Motor neuron (in vitro differentiated cells): Measurements from ENCODE around the gene TRDN. TPM values are rescaled to one million over a fixed set of nuclear protein-coding genes. Genes with fewer than 3 reads are reported as not detected.

Experiments used
- ATAC-seq, 8 experiments: fragments of 200-7000 bp; cut with Tn5 transposase; replicated peaks in 6 of 8; 2 replicates each; pipeline ENCODE4 v1.8.0; 2021; ENCODE audit warnings: mild to moderate bottlenecking in 8 of 8, moderate library complexity in 8 of 8
- H3K27ac ChIP-seq, 2 donors: fragments of 250-450 bp; sonication (Bioruptor Pico); 2 replicates each; pipeline ENCODE4 v1.9.0; 2021; ENCODE audit warnings: antibody characterized with exemption in 2 of 2, mild to moderate bottlenecking in 2 of 2, moderate library complexity in 1 of 2
- H3K4me1 ChIP-seq, 2 donors: fragments of 250-450 bp; sonication (Bioruptor Pico); replicated peaks in 1 of 2; 2 replicates each; pipeline ENCODE4 v1.6.1; 2021; ENCODE audit warnings: antibody characterized with exemption in 2 of 2, mild to moderate bottlenecking in 2 of 2, moderate library complexity in 1 of 2
- H3K4me3 ChIP-seq, 5 donors: fragments of 250-450 bp; sonication (Bioruptor Pico); 2 replicates each; pipeline ENCODE4 v1.9.0; 2021; ENCODE audit warnings: antibody characterized with exemption in 5 of 5, mild to moderate bottlenecking in 5 of 5, moderate library complexity in 4 of 5
- WGBS, 10 experiments: fragments of 450-650 bp; shearing (Covaris generic); methylation state at CpG; one replicate each; pipeline ENCODE4 v1.0.0; 2022; 5-methylcytosine and 5-hydroxymethylcytosine counted together
- in situ Hi-C, 9 experiments: fragments of 400-800 bp; cut with MboI; loops; one replicate each; pipeline ENCODE4 v1.15.0; 2021; ENCODE audit warnings: low sequenced_read_pairs in 9 of 9, low pct_unique_long_range_greater_than_20kb in 2 of 9; ENCODE audit not compliant: unreplicated experiment in 9 of 9
- total RNA-seq, 8 experiments: library from RNA; unstranded; fragments of 300-600 nt; gene quantifications; 2 replicates each; pipeline versions ENCODE4 v1.2.3 to v1.2.4, GENCODE V29; 2022

The TRDN gene
- total RNA-seq, 8 experiments from 2014 or later = 0.90 to 2.8 TPM; not detected in 6

GRCh38 chr6:123393331-123393730 lies 243.4 kb downstream of the TRDN start:
- no peak overlapping the region for H3K27ac ChIP-seq
- H3K4me1 ChIP-seq = no peaks in the 10 kb centered on the region
- in situ Hi-C loops = no loop called here
- WGBS, 10 experiments = 0 to 88% (median 50%) methylated on average over 1 of the region's 1 CpG
- no peak overlapping the region for H3K4me3 ChIP-seq
- ATAC-seq = peak in 1 of 8 experiments; percentile 36

- no peak overlapping the region for H3K27ac ChIP-seq
- ATAC-seq = no peak
- no peaks in the 10 kb centered on the region for H3K4me1 ChIP-seq
- 0 to 95% (median 47%) methylated on average over 1 to 2 of the region's 2 CpGs for WGBS, 10 experiments
- in situ Hi-C loops = no loop called here
- H3K4me3 ChIP-seq = no peak overlapping the region
These were observed 253.0 kb downstream of the TRDN start for GRCh38 chr6:123383718-123384117.

- H3K4me3 ChIP-seq = no peak overlapping the region
- ATAC-seq = peak; percentile 42 to 87 (median 64)
- in situ Hi-C loops = no loop called here
- WGBS, 10 experiments = 2 to 58% (median 36%) methylated on average over 2 to 5 of the region's 5 CpGs
- H3K27ac ChIP-seq = no peak overlapping the region
- H3K4me1 ChIP-seq = no peaks in the 10 kb centered on the region
These were observed 256.5 kb downstream of the TRDN start for GRCh38 chr6:123380257-123380656.

GRCh38 chr6:123372737-123373136 lies 264.0 kb downstream of the TRDN start:
- H3K27ac ChIP-seq = no peak overlapping the region
- 20 to 84% (median 75%) methylated on average over 1 to 2 of the region's 2 CpGs; no CpG with 5 or more reads in 7 of the 10 experiments for WGBS, 10 experiments
- ATAC-seq = no peak
- no peaks in the 10 kb centered on the region for H3K4me1 ChIP-seq
- in situ Hi-C loops = no loop called here
- no peak overlapping the region for H3K4me3 ChIP-seq

- in situ Hi-C loops = no loop called here
- Histone ChIP-seq H3K4me1 (no peaks in the 10 kb centered on the region), H3K27ac (no peak overlapping the region), H3K4me3 (no peak overlapping the region)
- WGBS, 10 experiments = 0 to 86% (median 61%) methylated on average over 1 to 2 of the region's 2 CpGs; no CpG with 5 or more reads in 2 of the 10 experiments
- no peak for ATAC-seq
These were observed 272.8 kb downstream of the TRDN start for GRCh38 chr6:123363912-123364311.

- no peak for ATAC-seq
- Histone ChIP-seq H3K4me3 (no peak overlapping the region), H3K4me1 (no peaks in the 10 kb centered on the region), H3K27ac (no peak overlapping the region)
- in situ Hi-C loops = no loop called here
- WGBS, 10 experiments = 0 to 100% (median 59%) methylated on average over 1 to 2 of the region's 2 CpGs
These were observed 276.4 kb downstream of the TRDN start for GRCh38 chr6:123360359-123360758.

- ATAC-seq = no peak
- WGBS, 10 experiments = 3 to 100% (median 76%) methylated on average over 1 to 3 of the region's 3 CpGs; no CpG with 5 or more reads in 1 of the 10 experiments
- H3K27ac ChIP-seq = no peak overlapping the region
- peaks cover 0 to 4% of the 10 kb centered on the region in 2 donors for H3K4me1 ChIP-seq
- no peak overlapping the region for H3K4me3 ChIP-seq
- in situ Hi-C loops = no loop called here
These were observed 284.0 kb downstream of the TRDN start for GRCh38 chr6:123352705-123353104.

- Histone ChIP-seq H3K4me1 (peaks cover 0 to 4% of the 10 kb centered on the region in 2 donors), H3K4me3 (no peak overlapping the region), H3K27ac (no peak overlapping the region)
- in situ Hi-C loops = no loop called here
- no peak for ATAC-seq
- 0 to 100% (median 62%) methylated on average over 2 to 3 of the region's 3 CpGs for WGBS, 10 experiments
These were observed 284.5 kb downstream of the TRDN start for GRCh38 chr6:123352279-123352678.

GRCh38 chr6:123343836-123344235 lies 292.9 kb downstream of the TRDN start:
- no peak overlapping the region for H3K27ac ChIP-seq
- H3K4me1 ChIP-seq = no peaks in the 10 kb centered on the region
- H3K4me3 ChIP-seq = no peak overlapping the region
- ATAC-seq = no peak
- in situ Hi-C loops = no loop called here
- 0 to 100% (median 75%) methylated on average over 1 of the region's 1 CpG; no CpG with 5 or more reads in 6 of the 10 experiments for WGBS, 10 experiments

- in situ Hi-C loops = no loop called here
- no peak overlapping the region for H3K27ac ChIP-seq
- peak in 4 of 8 experiments; percentile 23 to 58 (median 49) for ATAC-seq
- no peak overlapping the region for H3K4me3 ChIP-seq
- no peaks in the 10 kb centered on the region for H3K4me1 ChIP-seq
These were observed 298.4 kb downstream of the TRDN start for GRCh38 chr6:123338394-123338793.

GRCh38 chr6:123333000-123333756 lies 303.6 kb downstream of the TRDN start:
- no peaks in the 10 kb centered on the region for H3K4me1 ChIP-seq
- H3K27ac ChIP-seq = no peak overlapping the region
- no peak for ATAC-seq
- H3K4me3 ChIP-seq = no peak overlapping the region
- WGBS, 10 experiments = 0 to 93% (median 79%) methylated on average over 1 to 3 of the region's 3 CpGs; no CpG with 5 or more reads in 1 of the 10 experiments
- in situ Hi-C loops = no loop called here

- ATAC-seq = no peak
- in situ Hi-C loops = no loop called here
- Histone ChIP-seq H3K4me1 (no peaks in the 10 kb centered on the region), H3K4me3 (no peak overlapping the region), H3K27ac (no peak overlapping the region)
- WGBS, 10 experiments = 18 to 95% (median 87%) methylated on average over 1 to 2 of the region's 2 CpGs
These were observed 304.7 kb downstream of the TRDN start for GRCh38 chr6:123332070-123332469.

GRCh38 chr6:123329337-123329736 lies 307.4 kb downstream of the TRDN start:
- ATAC-seq = no peak
- in situ Hi-C loops = no loop called here
- no peaks in the 10 kb centered on the region for H3K4me1 ChIP-seq
- H3K4me3 ChIP-seq = no peak overlapping the region
- no peak overlapping the region for H3K27ac ChIP-seq
